Heart left ventricle (tissue), 13 donors: ENCODE measurements around the gene FA2H.

ENCODE experiments used
- CTCF ChIP-seq, 12 donors: fragments of 200-600 bp; sonication (generic) in 4 of 12; IDR thresholded peaks; one replicate each; pipeline versions ENCODE4 v1.5.0 to v1.8.0; 2018 to 2022; ENCODE audit warnings: antibody characterized with exemption in 12 of 12, mild to moderate bottlenecking in 5 of 12
- POLR2A ChIP-seq, 2 donors: fragments of 450-650 bp; IDR thresholded peaks; one replicate each; pipeline ENCODE4 v1.6.1; 2017; ENCODE audit warnings: antibody characterized with exemption in 2 of 2, mild to moderate bottlenecking in 2 of 2, moderate library complexity in 2 of 2
- donor health status: ischemic (EF 13 %, LVEDD 7.1; RV severe dilation, severe dysfunction).
- donor health status: DM: no; HTN: yes; CAD: no.
- donor health status: DM: no; HTN: no; CAD: no.
- donor health status: ischemic (EF 25% LVEDD 6.9; RV normal size, moderate dysfunction).
- donor health status: ischemic (EF 25% LVEDD 5.7; RV mildly dilated, moderate dysfunction).
- donor health status: ischemic (EF 35%, LVEDD 5.7; RV mildly dilated, moderate dysfunction).
- donor health status: nonischemic (EF 11% LVEDD 7.7; RV severe dilation, severe dysfunction).
- donor health status: DM: yes; HTN: yes; CAD: no.
- donor health status: PGD.
- donor health status: ischemic (EF 29% LVEDD 5.4; RV normal size, mild dysfunction).
- donor health status: nonischemic (EF 23%, LVEDD 6.1; RV moderate dilation, normal function).

GRCh38 chr16:74739275-74739674, 35.3 kb downstream of the FA2H start:
- TF ChIP-seq CTCF (IDR thresholded peaks at IDR 0.05) (no peak), POLR2A (IDR thresholded peaks at IDR 0.05) (no peak)
